Measurements from ENCODE around the gene IL11.

DNA sequence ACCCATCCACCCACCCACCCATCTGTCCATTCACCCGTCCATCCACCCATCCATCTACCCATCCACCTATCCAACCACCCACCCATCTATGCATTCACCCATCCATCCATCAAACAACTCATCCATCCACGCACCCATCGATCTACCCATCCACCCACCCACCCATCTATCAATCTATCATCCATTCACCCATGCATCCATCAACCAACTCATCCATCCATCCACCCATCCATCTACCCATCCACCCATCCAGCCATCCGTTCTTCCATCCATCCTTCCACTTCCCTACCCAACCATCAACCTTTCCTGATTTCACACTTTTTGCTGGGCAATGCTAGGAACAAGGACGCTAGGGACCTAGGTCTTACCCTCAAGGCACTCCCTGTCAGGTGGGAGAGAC is 11.8 kb upstream of the IL11 start:
- TF ChIP-seq, protein P1, sequence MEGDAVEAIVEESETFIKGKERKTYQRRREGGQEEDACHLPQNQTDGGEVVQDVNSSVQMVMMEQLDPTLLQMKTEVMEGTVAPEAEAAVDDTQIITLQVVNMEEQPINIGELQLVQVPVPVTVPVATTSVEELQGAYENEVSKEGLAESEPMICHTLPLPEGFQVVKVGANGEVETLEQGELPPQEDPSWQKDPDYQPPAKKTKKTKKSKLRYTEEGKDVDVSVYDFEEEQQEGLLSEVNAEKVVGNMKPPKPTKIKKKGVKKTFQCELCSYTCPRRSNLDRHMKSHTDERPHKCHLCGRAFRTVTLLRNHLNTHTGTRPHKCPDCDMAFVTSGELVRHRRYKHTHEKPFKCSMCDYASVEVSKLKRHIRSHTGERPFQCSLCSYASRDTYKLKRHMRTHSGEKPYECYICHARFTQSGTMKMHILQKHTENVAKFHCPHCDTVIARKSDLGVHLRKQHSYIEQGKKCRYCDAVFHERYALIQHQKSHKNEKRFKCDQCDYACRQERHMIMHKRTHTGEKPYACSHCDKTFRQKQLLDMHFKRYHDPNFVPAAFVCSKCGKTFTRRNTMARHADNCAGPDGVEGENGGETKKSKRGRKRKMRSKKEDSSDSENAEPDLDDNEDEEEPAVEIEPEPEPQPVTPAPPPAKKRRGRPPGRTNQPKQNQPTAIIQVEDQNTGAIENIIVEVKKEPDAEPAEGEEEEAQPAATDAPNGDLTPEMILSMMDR (IDR thresholded peaks at IDR 0.05) = no peak
- TF ChIP-seq POLR2A (IDR thresholded peaks at IDR 0.05) = no peak
